ENCODE measurements around the gene URB2.

DNA sequence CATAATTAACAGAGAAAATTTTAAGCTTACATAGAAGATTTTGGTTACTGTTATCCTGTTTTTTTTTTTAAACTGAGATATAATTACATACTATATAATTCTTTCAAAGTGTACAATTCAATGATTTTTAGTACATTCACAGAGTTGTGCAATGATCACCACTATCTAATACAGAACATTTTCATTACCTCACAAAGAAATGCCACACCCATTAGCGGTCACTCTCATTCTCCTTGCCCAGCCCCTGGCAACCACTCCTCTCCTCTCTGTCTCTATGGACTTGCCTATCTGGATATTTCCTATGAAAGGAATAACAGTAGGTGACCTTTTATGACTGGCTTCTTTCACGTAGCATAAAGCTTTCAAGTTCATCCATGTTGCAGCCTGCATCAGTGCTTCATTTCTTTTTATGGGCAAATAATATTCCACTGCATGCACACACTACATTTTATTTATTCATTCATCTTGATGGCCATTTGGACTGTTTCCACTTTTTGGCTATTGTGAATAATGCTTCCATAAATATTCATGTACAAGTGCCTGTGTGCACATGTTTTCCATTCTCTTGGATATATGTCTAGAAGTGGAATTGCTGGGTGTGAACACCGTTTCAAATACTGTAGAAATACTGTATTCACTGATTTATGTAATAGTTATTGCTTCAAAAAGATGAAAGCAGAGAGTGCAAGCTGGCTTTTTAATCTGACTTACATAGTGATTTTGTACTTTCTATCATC, 26.7 kb upstream of the URB2 start:
- TF ChIP-seq MYC (IDR thresholded peaks at IDR 0.05; ENCODE audit: insufficient read depth, insufficient read length, insufficient replicate concordance, low read length, severe bottlenecking) (no peak), TCF7 (IDR thresholded peaks at IDR 0.05; ENCODE audit: borderline replicate concordance) (no peak), CHD1 (IDR thresholded peaks at IDR 0.05; ENCODE audit: low read depth, low read length) (no peak), POLR2AphosphoS2 (IDR thresholded peaks at IDR 0.05; ENCODE audit: low read depth, low read length) (no peak)
- TF ChIP-seq, protein P1, sequence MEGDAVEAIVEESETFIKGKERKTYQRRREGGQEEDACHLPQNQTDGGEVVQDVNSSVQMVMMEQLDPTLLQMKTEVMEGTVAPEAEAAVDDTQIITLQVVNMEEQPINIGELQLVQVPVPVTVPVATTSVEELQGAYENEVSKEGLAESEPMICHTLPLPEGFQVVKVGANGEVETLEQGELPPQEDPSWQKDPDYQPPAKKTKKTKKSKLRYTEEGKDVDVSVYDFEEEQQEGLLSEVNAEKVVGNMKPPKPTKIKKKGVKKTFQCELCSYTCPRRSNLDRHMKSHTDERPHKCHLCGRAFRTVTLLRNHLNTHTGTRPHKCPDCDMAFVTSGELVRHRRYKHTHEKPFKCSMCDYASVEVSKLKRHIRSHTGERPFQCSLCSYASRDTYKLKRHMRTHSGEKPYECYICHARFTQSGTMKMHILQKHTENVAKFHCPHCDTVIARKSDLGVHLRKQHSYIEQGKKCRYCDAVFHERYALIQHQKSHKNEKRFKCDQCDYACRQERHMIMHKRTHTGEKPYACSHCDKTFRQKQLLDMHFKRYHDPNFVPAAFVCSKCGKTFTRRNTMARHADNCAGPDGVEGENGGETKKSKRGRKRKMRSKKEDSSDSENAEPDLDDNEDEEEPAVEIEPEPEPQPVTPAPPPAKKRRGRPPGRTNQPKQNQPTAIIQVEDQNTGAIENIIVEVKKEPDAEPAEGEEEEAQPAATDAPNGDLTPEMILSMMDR (IDR thresholded peaks at IDR 0.05 in 2 of 3, conservative IDR thresholded peaks at IDR 0.05 in 1 of 3; ENCODE audit: control insufficient read depth in 2 of 3, extremely low read depth in 1 of 3, insufficient read depth in 1 of 3, low read depth in 3 of 3, low read length in 3 of 3) = no peak

Measured in GM12878 (cell line).